ENCODE measurements around the gene DMD.

DNA sequence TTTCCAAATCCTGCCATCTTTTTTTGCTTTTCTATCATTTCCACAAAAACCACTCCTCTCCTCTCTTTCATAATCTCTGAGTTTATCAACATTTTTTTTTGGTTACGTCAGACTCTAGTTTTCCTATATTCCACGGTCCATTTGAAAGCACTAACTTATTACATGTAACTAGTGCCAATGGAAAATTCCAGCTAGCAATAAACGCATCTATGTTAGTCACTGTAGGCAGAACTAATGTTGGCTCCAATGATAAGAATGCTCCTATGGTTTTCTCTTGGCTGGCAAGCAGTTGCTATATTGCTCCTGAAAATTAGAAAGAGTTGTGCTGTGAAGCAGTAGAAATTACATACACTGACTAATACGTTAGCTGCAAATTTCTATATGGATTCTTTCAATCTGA lies 1504.9 kb downstream of the DMD start:
- TF ChIP-seq EZH2 (IDR thresholded peaks at IDR 0.05; ENCODE audit: insufficient read depth, poor library complexity, severe bottlenecking) (no peak), EZH2phosphoT487 (IDR thresholded peaks at IDR 0.05; ENCODE audit: insufficient read depth, low read depth) (no peak)

Data from GM23248 (cell line).